SU-DHL-6 (cell line): ENCODE results near the gene AJAP1.

Experiments
- H2AFZ ChIP-seq: fragments of 200-600 bp; sonication (generic); 2 replicates; pipeline ENCODE4 v1.6.1; 2014; ENCODE audit warnings: low read depth, mild to moderate bottlenecking, moderate library complexity, mixed read lengths, antibody characterized with exemption, low read length; ENCODE audit not compliant: severe bottlenecking
- H3F3A ChIP-seq: fragments of 200-600 bp; shearing (Covaris generic); 2 replicates; pipeline ENCODE4 v1.6.0; 2016; ENCODE audit warnings: antibody characterized with exemption, mild to moderate bottlenecking; ENCODE audit not compliant: insufficient read depth
- H3K27ac ChIP-seq: fragments of 200-600 bp; sonication (generic); 2 replicates; pipeline ENCODE4 v1.5.1; 2016; ENCODE audit warnings: low read depth, mild to moderate bottlenecking, low read length, moderate library complexity, mixed read lengths
- H3K27me3 ChIP-seq: fragments of 200-600 bp; sonication (generic), shearing (Covaris generic); 2 replicates; pipeline ENCODE4 v1.6.0; 2014; ENCODE audit warnings: mild to moderate bottlenecking, low read length
- H3K36me3 ChIP-seq: fragments of 200-600 bp; sonication (generic); 2 replicates; pipeline ENCODE4 v1.6.1; 2014; ENCODE audit warnings: mild to moderate bottlenecking, low read length, mixed read lengths
- H3K4me2 ChIP-seq: fragments of 300-600, 200-600 bp; shearing (Covaris generic), sonication (generic); 2 replicates; pipeline ENCODE4 v1.6.0; 2014; ENCODE audit warnings: low read length, low read depth, mild to moderate bottlenecking; ENCODE audit not compliant: poor library complexity, severe bottlenecking
- H3K4me3 ChIP-seq: fragments of 200-600 bp; sonication (generic); 2 replicates; pipeline ENCODE4 v1.5.1; 2014; ENCODE audit warnings: antibody characterized with exemption, low read length, mild to moderate bottlenecking, mixed read lengths; ENCODE audit not compliant: insufficient read depth, poor library complexity, severe bottlenecking
- H3K79me2 ChIP-seq: fragments of 200-600 bp; sonication (generic); 2 replicates; pipeline ENCODE4 v1.6.1; 2014; ENCODE audit warnings: mild to moderate bottlenecking, low read length, moderate library complexity; ENCODE audit not compliant: insufficient read depth
- H3K9ac ChIP-seq: fragments of 200-600 bp; sonication (generic); 2 replicates; pipeline ENCODE4 v1.7.0; 2014; ENCODE audit warnings: mild to moderate bottlenecking, low read length
- H3K9me2 ChIP-seq: fragments of 200-600 bp; sonication (generic); replicated peaks from 2 replicates; pipeline ENCODE4 v1.6.1; 2014; ENCODE audit warnings: low read length; ENCODE audit not compliant: insufficient read depth
- H3K9me3 ChIP-seq: fragments of 200-600 bp; sonication (generic); 2 replicates; pipeline ENCODE4 v1.6.1; 2014; ENCODE audit warnings: low read length, mixed read lengths; ENCODE audit not compliant: insufficient read depth
- H4K20me1 ChIP-seq: fragments of 200-600 bp; sonication (generic); 2 replicates; pipeline ENCODE4 v1.6.1; 2014; ENCODE audit warnings: low read depth, mild to moderate bottlenecking, antibody characterized with exemption, low read length, moderate library complexity, mixed read lengths
- EZH2phosphoT487 ChIP-seq: fragments of 200-600 bp; sonication (generic), shearing (Covaris generic); conservative IDR thresholded peaks from 2 replicates; pipeline ENCODE4 v1.6.1; 2018; ENCODE audit warnings: mild to moderate bottlenecking, antibody characterized with exemption, low read length, moderate library complexity, mixed read lengths
- TF ChIP-seq, protein P1 (sequence below): fragments of 200-600 bp; sonication (generic); IDR thresholded peaks from one replicate; pipeline ENCODE4 v1.5.1; 2017; ENCODE audit warnings: antibody characterized with exemption, mild to moderate bottlenecking, low read length, moderate library complexity; ENCODE audit not compliant: insufficient read depth, poor library complexity, severe bottlenecking

AJAP1 gene

GRCh38 chr1:4772294-4773010, 118.0 kb downstream of the AJAP1 start:
- H3K4me3 ChIP-seq, result no peak overlapping the region
- no peaks in the 10 kb centered on the region for H3K9me2 ChIP-seq
- no peak overlapping the region for H3K27ac ChIP-seq
- TF ChIP-seq, protein P1, sequence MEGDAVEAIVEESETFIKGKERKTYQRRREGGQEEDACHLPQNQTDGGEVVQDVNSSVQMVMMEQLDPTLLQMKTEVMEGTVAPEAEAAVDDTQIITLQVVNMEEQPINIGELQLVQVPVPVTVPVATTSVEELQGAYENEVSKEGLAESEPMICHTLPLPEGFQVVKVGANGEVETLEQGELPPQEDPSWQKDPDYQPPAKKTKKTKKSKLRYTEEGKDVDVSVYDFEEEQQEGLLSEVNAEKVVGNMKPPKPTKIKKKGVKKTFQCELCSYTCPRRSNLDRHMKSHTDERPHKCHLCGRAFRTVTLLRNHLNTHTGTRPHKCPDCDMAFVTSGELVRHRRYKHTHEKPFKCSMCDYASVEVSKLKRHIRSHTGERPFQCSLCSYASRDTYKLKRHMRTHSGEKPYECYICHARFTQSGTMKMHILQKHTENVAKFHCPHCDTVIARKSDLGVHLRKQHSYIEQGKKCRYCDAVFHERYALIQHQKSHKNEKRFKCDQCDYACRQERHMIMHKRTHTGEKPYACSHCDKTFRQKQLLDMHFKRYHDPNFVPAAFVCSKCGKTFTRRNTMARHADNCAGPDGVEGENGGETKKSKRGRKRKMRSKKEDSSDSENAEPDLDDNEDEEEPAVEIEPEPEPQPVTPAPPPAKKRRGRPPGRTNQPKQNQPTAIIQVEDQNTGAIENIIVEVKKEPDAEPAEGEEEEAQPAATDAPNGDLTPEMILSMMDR, result no peak
- TF ChIP-seq EZH2phosphoT487, result no peak
- no peaks in the 10 kb centered on the region for H4K20me1 ChIP-seq
- no peaks in the 10 kb centered on the region for H3K79me2 ChIP-seq
- H3K9ac ChIP-seq, result no peak overlapping the region
- H3K36me3 ChIP-seq, result no peaks in the 10 kb centered on the region
- no peak overlapping the region for H3K4me2 ChIP-seq
- no peak overlapping the region for H2AFZ ChIP-seq
- no peaks in the 10 kb centered on the region for H3K9me3 ChIP-seq
- H3K27me3 ChIP-seq, result no peaks in the 10 kb centered on the region
- H3F3A ChIP-seq, result no peaks in the 10 kb centered on the region

GRCh38 chr1:4773226-4773625, 118.8 kb downstream of the AJAP1 start:
- Histone ChIP-seq H3K4me2 (no peak overlapping the region), H3K4me3 (no peak overlapping the region), H3K27me3 (no peaks in the 10 kb centered on the region), H3K9me3 (no peaks in the 10 kb centered on the region), H3K36me3 (no peaks in the 10 kb centered on the region), H3K79me2 (no peaks in the 10 kb centered on the region), H2AFZ (no peak overlapping the region), H3K9me2 (no peaks in the 10 kb centered on the region), H3K27ac (no peak overlapping the region), H3F3A (no peaks in the 10 kb centered on the region), H4K20me1 (no peaks in the 10 kb centered on the region), H3K9ac (no peak overlapping the region)
- no peak for TF ChIP-seq EZH2phosphoT487
- TF ChIP-seq, protein P1, result no peak

DNA sequence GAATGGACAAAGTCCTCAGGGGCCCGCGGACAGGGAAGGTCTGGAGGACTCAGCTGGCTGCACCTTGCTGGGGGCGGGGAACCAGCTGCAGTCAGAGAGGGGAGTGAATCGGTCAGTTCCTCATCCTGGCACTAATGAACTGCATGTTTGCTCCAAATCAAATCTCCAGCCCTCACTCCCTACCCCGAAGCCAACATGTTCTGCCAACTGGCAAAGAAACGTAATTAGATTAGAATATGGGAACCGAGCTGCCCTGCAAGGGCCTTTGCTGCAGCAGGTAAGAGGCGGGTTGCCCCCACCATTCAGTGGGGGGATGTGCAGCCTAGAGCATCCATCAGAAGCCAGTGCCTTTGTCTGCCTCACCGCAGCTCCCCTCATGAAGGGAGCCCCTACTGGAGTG, 121.1 kb downstream of the AJAP1 start:
- TF ChIP-seq EZH2phosphoT487, result no peak
- TF ChIP-seq, protein P1, result no peak

More for the DNA sequence above, 121.1 kb downstream of the AJAP1 start:
- Histone ChIP-seq H3F3A (no peaks in the 10 kb centered on the region), H3K79me2 (no peaks in the 10 kb centered on the region), H3K27ac (no peak overlapping the region), H3K36me3 (no peaks in the 10 kb centered on the region), H3K4me3 (no peak overlapping the region), H3K9me2 (no peaks in the 10 kb centered on the region), H3K27me3 (no peaks in the 10 kb centered on the region), H3K4me2 (no peak overlapping the region), H4K20me1 (no peaks in the 10 kb centered on the region), H2AFZ (no peak overlapping the region), H3K9me3 (no peaks in the 10 kb centered on the region), H3K9ac (no peak overlapping the region)
